ENCODE results near the gene ZC3H6. TPM values are rescaled to one million over a fixed set of nuclear protein-coding genes. Genes with fewer than 3 reads are reported as not detected.

Gene ZC3H6
- 10 to 100 TPM; 36.8 to 43.2 TPM for total RNA-seq
- polyA plus RNA-seq = 1 to 10 TPM; 4.6 to 7.7 TPM

GRCh38 chr2:112275311-112275886 lies at the start of gene ZC3H6:
ZC3H6 (plus strand) TSS chr2:112275597; CDS start chr2:112275995, 398 bp downstream.
- H3K27ac Mint-ChIP-seq = peak within 1 kb of the TSS; percentile 97 to 100 (median 99)
- Histone ChIP-seq H3K27me3 (ENCODE audit: insufficient read depth, low read length) (no peaks in the 10 kb centered on the region), H3K27ac (ENCODE audit: low read depth, low read length) (peak within 1 kb of the TSS; percentile 100), H3K4me1 (ENCODE audit: insufficient read depth, low read length) (peaks cover 28% of the 10 kb centered on the region), H3K9me3 (ENCODE audit: control insufficient read depth in 1 of 2, low read length in 2 of 2) (no peaks in the 10 kb centered on the region), H3K4me3 (ENCODE audit: low read length in 2 of 2) (peak within 1 kb of the TSS; percentile 90 to 97), H3K36me3 (ENCODE audit: insufficient read depth, low read length) (no peaks in the 10 kb centered on the region)
- peaks cover 0 to 10% of the 10 kb centered on the region in 2 donors for H3K36me3 Mint-ChIP-seq
- H3K4me1 Mint-ChIP-seq = peaks cover 11 to 46% (median 19%) of the 10 kb centered on the region in 4 donors
- no peaks in the 10 kb centered on the region for H3K27me3 Mint-ChIP-seq
- ChIA-PET CTCF (ENCODE audit: partially characterized antibody) (interaction anchor here (2.2 kb wide), 1 partner anchor 15 kb away, joined by 14 read pairs; no protein-coding TSS in a partner anchor), POLR2A (ENCODE audit: partially characterized antibody) (interaction anchor here (0.9 to 2.7 kb wide), 9 partner anchors 12 to 352 kb away, joined by 3 to 27 read pairs (median 6); partner anchors contain the start of genes CHCHD5 and ZC3H8)
- intact Hi-C loops (cut with micrococcal nuclease) = loop anchor here (1.0 to 5.0 kb wide), 3 partner anchors 16 to 393 kb away; partner anchors contain the start of gene ANAPC1
- peak; percentile 97 to 100 (median 99) for DNase-seq
- H3K4me3 Mint-ChIP-seq = peak within 1 kb of the TSS; percentile 91 to 97 (median 94)
- H3K9me3 Mint-ChIP-seq = no peaks in the 10 kb centered on the region

DNA sequence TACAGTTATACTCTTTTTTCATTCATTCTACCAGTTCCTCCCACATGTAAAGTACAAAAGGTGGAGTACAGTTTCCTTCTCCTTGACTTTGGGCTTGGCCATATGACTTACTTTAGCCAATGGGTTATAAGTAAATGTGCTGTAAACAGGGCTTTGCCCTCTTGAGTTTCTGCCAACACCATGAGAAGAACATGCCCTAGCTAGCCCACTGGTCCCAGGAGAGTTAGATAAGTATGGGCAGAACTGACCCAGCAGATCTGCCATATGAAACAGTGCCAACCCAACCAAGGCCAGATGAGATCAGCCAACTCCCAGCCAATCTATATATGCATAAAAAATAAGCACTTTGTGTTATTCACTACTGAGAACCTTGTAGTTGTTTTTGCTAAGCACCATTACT lies 46.0 kb upstream of the ZC3H6 start:
- no peaks in the 10 kb centered on the region for H3K27me3 Mint-ChIP-seq
- no peak for DNase-seq
- H3K27me3 ChIP-seq (ENCODE audit: insufficient read depth, low read length) = no peaks in the 10 kb centered on the region
- no peak overlapping the region for H3K27ac ChIP-seq (ENCODE audit: low read depth, low read length)
- no peak overlapping the region for H3K4me3 ChIP-seq (ENCODE audit: low read length in 2 of 2)
- H3K4me3 Mint-ChIP-seq = no peak overlapping the region
- peaks cover 0 to 5% (median 3%) of the 10 kb centered on the region in 4 donors for H3K4me1 Mint-ChIP-seq
- H3K36me3 ChIP-seq (ENCODE audit: insufficient read depth, low read length) = no peaks in the 10 kb centered on the region
- peaks cover 30 to 38% of the 10 kb centered on the region in 2 donors for H3K36me3 Mint-ChIP-seq
- no peaks in the 10 kb centered on the region for H3K4me1 ChIP-seq (ENCODE audit: insufficient read depth, low read length)
- H3K9me3 Mint-ChIP-seq = no peaks in the 10 kb centered on the region
- H3K9me3 ChIP-seq (ENCODE audit: control insufficient read depth in 1 of 2, low read length in 2 of 2) = no peaks in the 10 kb centered on the region
- CTCF ChIA-PET (ENCODE audit: partially characterized antibody) = interaction anchor here (1.5 kb wide), 1 partner anchor 30 kb away, joined by 4 read pairs; no protein-coding TSS in a partner anchor
- POLR2A ChIA-PET (ENCODE audit: partially characterized antibody) = no interaction called here
- intact Hi-C loops (cut with micrococcal nuclease) = no loop called here
- peak overlapping the region in 1 of 7 donors; percentile 28 for H3K27ac Mint-ChIP-seq

DNA sequence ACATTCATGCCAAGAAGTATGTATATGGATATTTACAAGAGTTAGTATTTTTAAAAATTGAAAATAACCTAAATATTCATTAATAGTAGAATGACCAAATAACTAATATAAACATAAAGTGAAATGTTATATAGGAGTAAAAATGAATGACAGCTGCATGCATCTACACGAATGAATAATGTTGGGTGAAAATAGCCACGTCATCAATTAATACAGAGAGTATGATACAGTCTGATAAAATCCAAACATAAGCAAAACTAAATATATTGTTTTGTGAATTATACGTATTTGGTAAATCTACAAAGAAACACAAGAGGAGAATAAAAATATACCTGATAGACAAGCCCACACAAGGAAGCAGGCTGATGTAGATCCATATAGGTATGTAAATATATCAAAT lies 45.0 kb upstream of the ZC3H6 start:
- CTCF ChIA-PET (ENCODE audit: partially characterized antibody) = no interaction called here

GRCh38 chr2:112239862-112240261 lies 35.5 kb upstream of the ZC3H6 start:
- no peaks in the 10 kb centered on the region for H3K36me3 ChIP-seq (ENCODE audit: insufficient read depth, low read length)
- peaks cover 25 to 37% of the 10 kb centered on the region in 2 donors for H3K36me3 Mint-ChIP-seq
- H3K4me3 ChIP-seq (ENCODE audit: low read length in 2 of 2) = no peak overlapping the region
- no peaks in the 10 kb centered on the region for H3K27me3 ChIP-seq (ENCODE audit: insufficient read depth, low read length)
- no peaks in the 10 kb centered on the region for H3K27me3 Mint-ChIP-seq
- peak overlapping the region in 1 of 7 donors; percentile 25 for H3K27ac Mint-ChIP-seq
- no peak overlapping the region for H3K4me3 Mint-ChIP-seq
- H3K27ac ChIP-seq (ENCODE audit: low read depth, low read length) = no peak overlapping the region
- H3K4me1 ChIP-seq (ENCODE audit: insufficient read depth, low read length) = peaks cover 11% of the 10 kb centered on the region
- ChIA-PET CTCF (ENCODE audit: partially characterized antibody) (interaction anchor here (1.4 kb wide), 1 partner anchor 20 kb away, joined by 5 read pairs; no protein-coding TSS in a partner anchor), POLR2A (ENCODE audit: partially characterized antibody) (interaction anchor here (1.3 kb wide), 1 partner anchor 58 kb away, joined by 3 read pairs; no protein-coding TSS in a partner anchor)
- no peaks in the 10 kb centered on the region for H3K9me3 Mint-ChIP-seq
- H3K4me1 Mint-ChIP-seq = peaks cover 15 to 26% (median 18%) of the 10 kb centered on the region in 4 donors
- H3K9me3 ChIP-seq (ENCODE audit: control insufficient read depth in 1 of 2, low read length in 2 of 2) = no peaks in the 10 kb centered on the region
- intact Hi-C loops (cut with micrococcal nuclease) = no loop called here
- no peak for DNase-seq

More for the DNA sequence above, 45.0 kb upstream of the ZC3H6 start:
- intact Hi-C loops (cut with micrococcal nuclease) = loop anchor here (5.0 kb wide), 1 partner anchor 43 kb away; no protein-coding TSS in a partner anchor
- Mint-ChIP-seq H3K36me3 (peaks cover 26 to 35% of the 10 kb centered on the region in 2 donors), H3K4me3 (no peak overlapping the region), H3K9me3 (no peaks in the 10 kb centered on the region), H3K4me1 (peaks cover 0 to 5% (median 3%) of the 10 kb centered on the region in 4 donors), H3K27ac (no peak overlapping the region), H3K27me3 (no peaks in the 10 kb centered on the region)
- Histone ChIP-seq H3K9me3 (ENCODE audit: control insufficient read depth in 1 of 2, low read length in 2 of 2) (no peaks in the 10 kb centered on the region), H3K36me3 (ENCODE audit: insufficient read depth, low read length) (no peaks in the 10 kb centered on the region), H3K27me3 (ENCODE audit: insufficient read depth, low read length) (no peaks in the 10 kb centered on the region), H3K4me3 (ENCODE audit: low read length in 2 of 2) (no peak overlapping the region), H3K27ac (ENCODE audit: low read depth, low read length) (no peak overlapping the region), H3K4me1 (ENCODE audit: insufficient read depth, low read length) (no peaks in the 10 kb centered on the region)
- DNase-seq = no peak
- POLR2A ChIA-PET (ENCODE audit: partially characterized antibody) = interaction anchor here (2.0 kb wide), 1 partner anchor 75 kb away, joined by 5 read pairs; no protein-coding TSS in a partner anchor

GRCh38 chr2:112242384-112242783 lies 33.0 kb upstream of the ZC3H6 start:
- no peak for DNase-seq
- ChIA-PET CTCF (ENCODE audit: partially characterized antibody) (interaction anchor here (1.0 to 2.0 kb wide), 2 partner anchors 10 to 17 kb away, joined by 3 to 5 read pairs; no protein-coding TSS in a partner anchor), POLR2A (ENCODE audit: partially characterized antibody) (interaction anchor here (1.3 to 1.9 kb wide), 2 partner anchors 12 to 61 kb away, joined by 5 to 6 read pairs; partner anchors contain the start of gene ZC3H8)
- Mint-ChIP-seq H3K9me3 (no peaks in the 10 kb centered on the region), H3K27ac (peak overlapping the region in 4 of 7 donors; percentile 25 to 59 (median 36)), H3K27me3 (no peaks in the 10 kb centered on the region), H3K36me3 (peaks cover 32 to 47% of the 10 kb centered on the region in 2 donors), H3K4me1 (peaks cover 19 to 32% (median 20%) of the 10 kb centered on the region in 4 donors), H3K4me3 (peak overlapping the region in 2 of 8 donors; percentile 24 to 43)
- Histone ChIP-seq H3K36me3 (ENCODE audit: insufficient read depth, low read length) (peaks cover 4% of the 10 kb centered on the region), H3K4me1 (ENCODE audit: insufficient read depth, low read length) (peaks cover 11% of the 10 kb centered on the region), H3K9me3 (ENCODE audit: control insufficient read depth in 1 of 2, low read length in 2 of 2) (no peaks in the 10 kb centered on the region), H3K4me3 (ENCODE audit: low read length in 2 of 2) (no peak overlapping the region), H3K27ac (ENCODE audit: low read depth, low read length) (no peak overlapping the region), H3K27me3 (ENCODE audit: insufficient read depth, low read length) (no peaks in the 10 kb centered on the region)
- intact Hi-C loops (cut with micrococcal nuclease) = no loop called here

DNA sequence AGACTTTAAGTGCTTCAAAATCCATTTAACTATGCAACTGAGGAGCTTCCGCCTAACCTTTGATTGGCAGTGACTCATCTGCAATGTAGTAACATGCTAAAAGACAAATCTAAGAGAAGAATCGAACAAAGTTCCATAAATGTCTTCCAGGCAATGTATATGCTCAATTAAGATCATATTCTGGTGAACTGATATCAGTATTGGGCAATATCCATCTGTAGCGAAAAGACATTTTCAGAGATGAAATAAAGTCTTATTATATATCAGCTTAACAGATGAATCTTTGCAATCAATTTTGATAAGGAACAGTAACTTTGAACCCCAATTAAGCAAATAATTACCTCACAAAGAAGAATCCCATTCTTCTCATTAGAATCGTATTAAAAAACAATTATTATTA lies 32.2 kb upstream of the ZC3H6 start:
- H3K27me3 Mint-ChIP-seq = no peaks in the 10 kb centered on the region
- Histone ChIP-seq H3K27ac (ENCODE audit: low read depth, low read length) (no peak overlapping the region), H3K9me3 (ENCODE audit: control insufficient read depth in 1 of 2, low read length in 2 of 2) (no peaks in the 10 kb centered on the region), H3K4me3 (ENCODE audit: low read length in 2 of 2) (no peak overlapping the region), H3K4me1 (ENCODE audit: insufficient read depth, low read length) (peaks cover 11% of the 10 kb centered on the region), H3K36me3 (ENCODE audit: insufficient read depth, low read length) (peaks cover 4% of the 10 kb centered on the region), H3K27me3 (ENCODE audit: insufficient read depth, low read length) (no peaks in the 10 kb centered on the region)
- intact Hi-C loops (cut with micrococcal nuclease) = no loop called here
- H3K36me3 Mint-ChIP-seq = peaks cover 38 to 47% of the 10 kb centered on the region in 2 donors
- H3K4me1 Mint-ChIP-seq = peaks cover 19 to 32% (median 20%) of the 10 kb centered on the region in 4 donors
- CTCF ChIA-PET (ENCODE audit: partially characterized antibody) = interaction anchor here (1.0 to 2.0 kb wide), 4 partner anchors 9 to 61 kb away, joined by 3 to 5 read pairs (median 4); no protein-coding TSS in a partner anchor
- H3K27ac Mint-ChIP-seq = no peak overlapping the region
- POLR2A ChIA-PET (ENCODE audit: partially characterized antibody) = interaction anchor here (1.3 to 1.9 kb wide), 2 partner anchors 11 to 62 kb away, joined by 5 to 6 read pairs; partner anchors contain the start of gene ZC3H8
- H3K4me3 Mint-ChIP-seq = no peak overlapping the region
- no peaks in the 10 kb centered on the region for H3K9me3 Mint-ChIP-seq
- no peak for DNase-seq

DNA sequence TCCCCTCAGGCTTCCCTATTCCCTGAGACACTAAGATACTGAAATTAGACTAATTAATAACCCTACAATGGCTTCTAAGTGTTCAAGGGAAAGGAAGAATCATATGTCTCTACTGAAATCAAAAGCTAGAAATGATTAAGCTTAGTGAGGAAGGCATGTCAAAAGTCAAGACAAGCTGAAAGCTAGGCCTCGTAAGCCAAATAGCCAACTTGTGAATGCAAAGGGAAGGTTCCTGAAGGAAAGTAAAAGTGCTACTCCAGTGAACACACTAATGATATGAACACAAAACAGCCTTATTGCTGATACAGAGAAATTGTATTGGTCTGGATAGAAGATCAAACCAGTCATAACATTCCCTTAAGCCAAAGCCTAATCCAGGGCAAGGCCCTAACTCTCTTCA lies 30.5 kb upstream of the ZC3H6 start:
- intact Hi-C loops (cut with micrococcal nuclease) = no loop called here
- H3K27ac Mint-ChIP-seq = no peak overlapping the region

More for the DNA sequence above, 30.5 kb upstream of the ZC3H6 start:
- no peaks in the 10 kb centered on the region for H3K9me3 ChIP-seq (ENCODE audit: control insufficient read depth in 1 of 2, low read length in 2 of 2)
- peaks cover 19 to 32% (median 19%) of the 10 kb centered on the region in 4 donors for H3K4me1 Mint-ChIP-seq
- H3K27me3 Mint-ChIP-seq = no peaks in the 10 kb centered on the region
- H3K36me3 ChIP-seq (ENCODE audit: insufficient read depth, low read length) = peaks cover 4% of the 10 kb centered on the region
- DNase-seq = no peak
- no peaks in the 10 kb centered on the region for H3K27me3 ChIP-seq (ENCODE audit: insufficient read depth, low read length)
- peaks cover 45 to 47% of the 10 kb centered on the region in 2 donors for H3K36me3 Mint-ChIP-seq
- H3K4me1 ChIP-seq (ENCODE audit: insufficient read depth, low read length) = peaks cover 11% of the 10 kb centered on the region
- CTCF ChIA-PET (ENCODE audit: partially characterized antibody) = interaction anchor here (1.8 to 4.2 kb wide), 2 partner anchors 15 to 63 kb away, joined by 4 to 16 read pairs; no protein-coding TSS in a partner anchor
- no peaks in the 10 kb centered on the region for H3K9me3 Mint-ChIP-seq
- no peak overlapping the region for H3K27ac ChIP-seq (ENCODE audit: low read depth, low read length)
- no peak overlapping the region for H3K4me3 Mint-ChIP-seq
- POLR2A ChIA-PET (ENCODE audit: partially characterized antibody) = interaction anchor here (0.9 to 1.6 kb wide), 2 partner anchors 9 to 10 kb away, joined by 3 to 4 read pairs; partner anchors contain the start of gene ZC3H8
- no peak overlapping the region for H3K4me3 ChIP-seq (ENCODE audit: low read length in 2 of 2)

Data from CD4-positive, alpha-beta memory T cell (primary cell).